Activated naive CD4-positive, alpha-beta T cell treated with anti-CD3 and anti-CD28 coated beads, Interleukin-2, amount 50 U/mL, for 16 hours (primary cell): ENCODE measurements around the gene CEACAM3.
"Not testable (repeated sequence)": the region's sequence is repeated elsewhere in the genome, so short reads cannot be mapped to it uniquely, and the experiment has no call there.

Experiments used
- DNase-seq: peaks from one replicate; pipeline ENCODE4 v3.0.0-alpha.2; 2020

CEACAM3 gene

GRCh38 chr19:41796362-41796761, at the start of gene CEACAM3:
TSS of gene CEACAM3 (plus strand) at chr19:41796587. CDS start at chr19:41796678, 91 bp downstream.
- no peak for DNase-seq

GRCh38 chr19:41746593-41747227, 49.7 kb upstream of the CEACAM3 start:
- DNase-seq: peak; percentile 46

- DNase-seq: no peak
These were observed 48.4 kb upstream of the CEACAM3 start for GRCh38 chr19:41748012-41748411.

GRCh38 chr19:41750248-41751134, 45.9 kb upstream of the CEACAM3 start:
- DNase-seq: not testable (repeated sequence)

- peak; percentile 80 for DNase-seq
These were observed 43.2 kb upstream of the CEACAM3 start for GRCh38 chr19:41753159-41753558.

- peak; percentile 73 for DNase-seq
These were observed 42.4 kb upstream of the CEACAM3 start for GRCh38 chr19:41753936-41754529.

GRCh38 chr19:41755328-41755913, 41.0 kb upstream of the CEACAM3 start, which contains the start of gene CEACAM6:
TSS of gene CEACAM6 (plus strand) at chr19:41755530. CDS start at chr19:41755639, 109 bp downstream.
- no peak for DNase-seq

GRCh38 chr19:41758846-41759245, 37.5 kb upstream of the CEACAM3 start:
- DNase-seq: no peak

- DNase-seq: no peak
These were observed 29.3 kb upstream of the CEACAM3 start for GRCh38 chr19:41767115-41767514.

GRCh38 chr19:41768105-41768504, 28.3 kb upstream of the CEACAM3 start:
- DNase-seq: not testable (repeated sequence)

- no peak for DNase-seq
These were observed 26.8 kb upstream of the CEACAM3 start for GRCh38 chr19:41769608-41770007.

- DNase-seq: no peak
These were observed 25.0 kb upstream of the CEACAM3 start for GRCh38 chr19:41771410-41771809.

- DNase-seq: peak; percentile 46
These were observed 21.8 kb upstream of the CEACAM3 start for GRCh38 chr19:41774515-41774980.

GRCh38 chr19:41776700-41777099, 19.7 kb upstream of the CEACAM3 start:
- DNase-seq: no peak

GRCh38 chr19:41783612-41784011, 12.8 kb upstream of the CEACAM3 start:
- DNase-seq: no peak

GRCh38 chr19:41784312-41784711, 12.1 kb upstream of the CEACAM3 start:
- DNase-seq: no peak

- DNase-seq: no peak
These were observed 11.6 kb upstream of the CEACAM3 start for GRCh38 chr19:41784743-41785142.

- peak; percentile 64 for DNase-seq
These were observed 10.7 kb upstream of the CEACAM3 start for GRCh38 chr19:41785653-41786052.

- no peak for DNase-seq
These were observed 9.3 kb upstream of the CEACAM3 start for GRCh38 chr19:41787055-41787454.

GRCh38 chr19:41788518-41788917, 7.9 kb upstream of the CEACAM3 start:
- DNase-seq: not testable (repeated sequence)

- not testable (repeated sequence) for DNase-seq
These were observed 7.3 kb upstream of the CEACAM3 start for GRCh38 chr19:41789053-41789452.

- peak; percentile 61 for DNase-seq
These were observed 3.6 kb upstream of the CEACAM3 start for GRCh38 chr19:41792513-41793413.
